DOHH2 (cell line): ENCODE results near the gene ATAD3B.
"Not testable (repeated sequence)": the region's sequence is repeated elsewhere in the genome, so short reads cannot be mapped to it uniquely, and the experiment has no call there.

Experiments
- EZH2phosphoT487 ChIP-seq: fragments of 200-600 bp; sonication (generic); IDR thresholded peaks from 2 replicates; pipeline ENCODE4 v1.6.1; 2017; ENCODE audit warnings: borderline replicate concordance, mild to moderate bottlenecking, antibody characterized with exemption, low read length, moderate library complexity, mixed read lengths
- TF ChIP-seq, protein P1 (sequence below): fragments of 200-600 bp; sonication (generic); IDR thresholded peaks from one replicate; pipeline ENCODE4 v1.5.1; 2014; ENCODE audit warnings: antibody characterized with exemption, mild to moderate bottlenecking, low read depth, low read length; ENCODE audit not compliant: poor library complexity, severe bottlenecking

- TF ChIP-seq, protein P1, sequence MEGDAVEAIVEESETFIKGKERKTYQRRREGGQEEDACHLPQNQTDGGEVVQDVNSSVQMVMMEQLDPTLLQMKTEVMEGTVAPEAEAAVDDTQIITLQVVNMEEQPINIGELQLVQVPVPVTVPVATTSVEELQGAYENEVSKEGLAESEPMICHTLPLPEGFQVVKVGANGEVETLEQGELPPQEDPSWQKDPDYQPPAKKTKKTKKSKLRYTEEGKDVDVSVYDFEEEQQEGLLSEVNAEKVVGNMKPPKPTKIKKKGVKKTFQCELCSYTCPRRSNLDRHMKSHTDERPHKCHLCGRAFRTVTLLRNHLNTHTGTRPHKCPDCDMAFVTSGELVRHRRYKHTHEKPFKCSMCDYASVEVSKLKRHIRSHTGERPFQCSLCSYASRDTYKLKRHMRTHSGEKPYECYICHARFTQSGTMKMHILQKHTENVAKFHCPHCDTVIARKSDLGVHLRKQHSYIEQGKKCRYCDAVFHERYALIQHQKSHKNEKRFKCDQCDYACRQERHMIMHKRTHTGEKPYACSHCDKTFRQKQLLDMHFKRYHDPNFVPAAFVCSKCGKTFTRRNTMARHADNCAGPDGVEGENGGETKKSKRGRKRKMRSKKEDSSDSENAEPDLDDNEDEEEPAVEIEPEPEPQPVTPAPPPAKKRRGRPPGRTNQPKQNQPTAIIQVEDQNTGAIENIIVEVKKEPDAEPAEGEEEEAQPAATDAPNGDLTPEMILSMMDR: not testable (repeated sequence)
- TF ChIP-seq EZH2phosphoT487: not testable (repeated sequence)
Measured at GRCh38 chr1:1516923-1517322, 45.4 kb downstream of the ATAD3B start.
